OCI-LY7 (cell line): Measurements from ENCODE around the gene CDC5L.

Experiments used
- CTCF ChIP-seq: fragments of 200-600 bp; sonication (generic); conservative IDR thresholded peaks from 2 replicates; pipeline ENCODE4 v1.5.1; 2014; ENCODE audit warnings: mild to moderate bottlenecking, antibody characterized with exemption, low read length, moderate library complexity, mixed read lengths
- EZH2phosphoT487 ChIP-seq: fragments of 200-600 bp; sonication (generic); IDR thresholded peaks from 2 replicates; pipeline ENCODE4 v1.6.1; 2018; ENCODE audit warnings: low read depth, borderline replicate concordance, mild to moderate bottlenecking, mixed run types, antibody characterized with exemption, low read length, moderate library complexity, mixed read lengths

GRCh38 chr6:44464527-44465310 is 77.2 kb downstream of the CDC5L start:
- TF ChIP-seq CTCF (no peak), EZH2phosphoT487 (no peak)
